SW 1271 (cell line): ENCODE measurements around the gene TTC28.
A peak's percentile ranks its signal among the peaks of the same experiment; 100 is the strongest.

Experiments used
- DNase-seq, 2 experiments: peaks; one replicate each; lab custom pipeline; 2025; lab: John Stamatoyannopoulos, UW

TTC28 gene

DNA sequence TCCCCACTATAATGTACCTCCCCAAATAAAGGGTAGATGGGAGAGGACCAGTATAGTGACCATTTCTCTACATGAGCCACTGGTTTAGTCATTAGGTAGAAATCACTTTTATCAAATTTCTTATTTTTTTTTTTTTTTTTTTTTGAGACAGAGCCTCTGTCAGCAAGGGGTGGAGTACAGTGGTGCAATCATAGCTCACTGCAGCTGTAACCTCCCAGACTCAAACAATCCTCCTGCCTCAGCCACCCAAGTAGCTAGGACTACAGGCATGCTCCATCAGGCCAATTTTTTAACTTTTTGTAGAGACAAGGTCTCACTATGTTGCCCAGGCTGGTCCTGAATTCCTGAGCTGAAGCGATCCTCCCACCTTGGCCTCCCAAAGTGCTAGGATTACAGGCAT, 322.4 kb downstream of the TTC28 start:
- DNase-seq, result no peak

DNA sequence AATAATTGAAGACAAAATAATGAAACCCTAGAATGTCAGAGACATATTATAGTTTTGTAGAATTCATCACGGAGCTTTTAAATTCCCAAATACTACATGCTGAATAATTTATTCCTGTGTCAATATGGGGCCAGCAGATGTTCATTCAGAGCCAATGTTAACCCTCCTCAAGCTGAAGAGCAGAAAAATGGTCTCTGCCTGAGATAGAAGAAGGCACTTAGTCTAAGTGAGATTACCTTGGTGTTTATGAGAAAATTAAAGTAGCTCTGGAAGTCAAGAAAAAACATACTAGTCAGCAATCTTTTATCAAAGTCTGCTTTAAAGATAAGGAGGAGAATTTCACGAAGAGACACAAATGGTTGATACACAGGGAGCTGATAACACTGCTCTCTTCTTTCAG, 328.2 kb downstream of the TTC28 start:
- DNase-seq, result no peak

GRCh38 chr22:28348613-28349609, 330.7 kb downstream of the TTC28 start:
- no peak for DNase-seq

GRCh38 chr22:28346308-28346707, 333.3 kb downstream of the TTC28 start:
- DNase-seq, result no peak

DNA sequence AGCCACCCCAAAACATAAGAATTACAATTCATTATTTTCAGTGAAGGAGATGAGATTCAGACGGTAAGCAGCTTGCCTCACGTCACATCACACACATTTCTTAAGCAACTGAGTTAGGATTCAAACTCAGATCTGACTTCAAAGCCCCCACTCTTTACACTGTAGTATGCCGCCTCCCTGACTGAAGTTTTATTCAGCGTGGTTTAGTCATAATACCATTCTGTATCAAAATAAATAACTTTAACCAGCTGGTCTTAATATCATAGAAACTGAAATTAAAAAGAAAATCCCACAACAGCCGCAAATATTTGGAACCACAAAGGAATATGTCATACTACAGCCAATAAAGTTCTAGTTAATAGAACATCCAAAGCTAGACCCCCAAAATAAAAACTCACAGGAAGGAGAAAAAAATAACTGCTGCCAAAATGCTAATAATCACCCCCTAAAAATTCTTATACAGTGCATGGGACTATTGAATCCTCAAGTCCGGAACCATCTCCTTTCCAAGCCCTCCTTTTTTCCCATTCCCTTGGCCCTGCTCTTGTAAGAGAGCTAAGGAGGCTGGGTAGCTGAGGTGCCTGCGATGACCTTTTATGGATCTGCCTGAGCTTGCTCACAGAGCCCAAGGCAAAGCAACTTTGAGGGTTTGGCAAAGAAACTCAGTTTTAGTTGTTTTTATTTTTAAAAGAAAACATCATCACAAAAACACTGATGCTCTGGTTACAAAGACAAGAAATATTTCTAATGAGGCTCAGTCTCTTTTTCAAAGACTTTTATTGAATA, 334.5 kb downstream of the TTC28 start:
- DNase-seq, result no peak

- DNase-seq, result peak in 1 of 2 experiments; percentile 3
These were observed 338.6 kb downstream of the TTC28 start for GRCh38 chr22:28341001-28341400.

- no peak for DNase-seq
These were observed 346.6 kb downstream of the TTC28 start for GRCh38 chr22:28333088-28333487.

DNA sequence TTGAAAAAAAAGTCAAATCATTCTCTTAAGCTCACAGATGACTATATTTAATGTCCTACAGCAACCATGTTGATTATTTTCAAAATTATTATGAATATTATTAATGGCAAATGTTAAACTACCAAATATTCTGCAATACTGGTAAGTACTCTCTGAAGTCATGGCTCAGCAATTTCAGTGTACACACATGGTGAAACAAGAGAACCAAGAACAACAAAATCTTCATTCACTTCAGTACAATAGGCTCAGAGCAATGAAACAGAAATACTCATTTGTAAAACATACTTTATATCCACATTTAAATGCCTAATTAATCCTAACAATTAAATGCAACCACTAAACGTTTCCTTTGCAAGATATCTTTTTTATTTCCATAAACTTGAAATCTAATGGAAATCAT, 347.2 kb downstream of the TTC28 start:
- no peak for DNase-seq

DNA sequence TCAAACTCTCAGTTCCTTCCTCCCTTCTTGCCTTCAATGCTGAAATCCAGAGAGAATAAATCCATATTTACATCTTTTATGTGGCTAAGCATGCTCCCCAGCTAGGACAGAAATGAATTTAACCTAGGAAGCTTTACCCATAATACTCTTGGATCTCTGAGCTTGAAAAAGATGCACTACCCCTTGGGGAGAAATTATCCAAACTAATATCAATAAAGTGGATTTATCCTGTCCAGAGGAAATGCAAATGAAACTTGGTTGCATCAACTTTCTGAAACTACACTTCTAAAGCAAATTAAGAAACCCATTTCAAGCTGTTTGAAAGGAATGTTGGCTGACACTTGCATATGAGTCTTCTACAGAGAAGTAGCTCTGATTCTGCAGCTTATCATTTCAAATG, 347.9 kb downstream of the TTC28 start:
- DNase-seq, result no peak

GRCh38 chr22:28329186-28330073, 350.2 kb downstream of the TTC28 start:
- DNase-seq, result no peak

- DNase-seq, result no peak
These were observed 350.9 kb downstream of the TTC28 start for GRCh38 chr22:28328756-28329155.

DNA sequence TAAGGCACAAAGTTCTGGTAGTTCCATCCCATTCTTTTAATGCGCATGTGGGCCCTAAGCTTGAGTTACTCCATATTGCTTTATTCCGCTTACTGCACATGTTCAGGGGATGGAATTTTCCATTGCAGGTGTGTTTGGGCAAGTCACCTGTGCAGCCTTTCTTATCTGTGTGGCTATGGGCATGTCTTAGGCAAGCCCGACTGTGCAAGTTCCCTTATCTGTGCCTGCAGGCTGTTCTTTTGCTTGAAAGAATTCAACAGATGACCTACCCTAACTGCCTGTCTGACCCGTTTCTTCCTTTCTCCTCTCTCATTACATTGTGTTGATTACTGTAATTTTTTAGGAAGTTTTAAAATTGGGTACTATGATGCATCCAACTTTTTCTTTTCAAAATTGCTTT, 363.6 kb downstream of the TTC28 start:
- no peak for DNase-seq

DNA sequence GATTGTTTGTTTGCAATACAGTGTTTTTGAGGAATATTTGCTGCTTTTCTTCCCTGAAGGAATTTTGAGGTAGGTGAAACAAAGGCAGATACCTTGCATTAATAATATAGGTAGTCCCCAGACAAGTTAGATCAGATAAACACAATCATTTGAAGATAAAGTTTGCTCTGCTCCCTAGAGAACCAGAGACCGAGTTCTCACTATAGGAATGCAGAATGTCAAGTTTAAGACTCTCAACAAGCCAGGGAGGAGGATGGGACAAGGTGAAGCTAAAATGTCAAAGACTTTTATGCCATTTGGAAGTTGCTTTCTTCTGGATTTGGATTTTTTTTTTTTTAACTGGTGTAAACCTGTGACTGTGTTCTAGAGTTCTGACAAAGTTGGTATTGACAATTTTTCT, 364.7 kb downstream of the TTC28 start:
- DNase-seq, result no peak

GRCh38 chr22:28310299-28310698, 369.3 kb downstream of the TTC28 start:
- no peak for DNase-seq

DNA sequence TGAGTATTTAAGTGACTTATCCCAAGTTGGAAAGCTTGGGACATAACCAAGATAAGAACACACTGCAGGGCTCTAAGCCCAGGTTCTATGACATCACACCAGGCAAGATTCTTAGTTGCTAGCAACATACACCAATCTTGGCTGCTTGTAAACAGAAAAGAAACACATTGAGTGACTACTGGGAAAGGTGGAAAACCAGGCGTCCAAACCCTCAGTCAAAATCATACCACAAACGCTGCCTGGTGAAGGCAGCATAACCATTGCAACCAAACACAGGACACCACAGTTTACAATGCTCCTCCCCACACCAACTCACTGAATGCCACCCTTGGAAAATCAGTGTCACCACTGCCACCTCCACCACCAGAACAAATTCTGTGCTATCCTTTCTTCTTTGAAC, 379.9 kb downstream of the TTC28 start:
- DNase-seq, result no peak

DNA sequence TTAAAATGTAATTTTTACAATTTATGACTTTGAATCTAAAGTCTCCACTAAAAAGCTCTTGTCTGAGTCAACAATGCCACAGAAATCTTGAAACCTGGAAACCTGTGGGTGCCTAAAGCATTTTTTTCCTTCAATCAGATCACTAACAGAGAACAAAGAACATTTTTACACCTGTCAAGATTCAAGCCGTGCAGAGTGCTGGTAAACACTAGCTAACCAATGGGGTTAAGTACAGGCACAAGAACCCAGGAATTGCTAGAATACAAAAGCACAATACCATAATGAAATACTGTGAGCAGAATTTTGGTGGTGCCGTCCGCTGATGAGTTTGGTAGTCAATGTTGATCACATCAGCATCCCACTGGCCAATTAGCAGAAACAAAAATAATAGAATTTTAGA, 380.3 kb downstream of the TTC28 start:
- no peak for DNase-seq

GRCh38 chr22:28297504-28297903, 382.1 kb downstream of the TTC28 start:
- no peak for DNase-seq

GRCh38 chr22:28296452-28296851, 383.2 kb downstream of the TTC28 start:
- no peak for DNase-seq

DNA sequence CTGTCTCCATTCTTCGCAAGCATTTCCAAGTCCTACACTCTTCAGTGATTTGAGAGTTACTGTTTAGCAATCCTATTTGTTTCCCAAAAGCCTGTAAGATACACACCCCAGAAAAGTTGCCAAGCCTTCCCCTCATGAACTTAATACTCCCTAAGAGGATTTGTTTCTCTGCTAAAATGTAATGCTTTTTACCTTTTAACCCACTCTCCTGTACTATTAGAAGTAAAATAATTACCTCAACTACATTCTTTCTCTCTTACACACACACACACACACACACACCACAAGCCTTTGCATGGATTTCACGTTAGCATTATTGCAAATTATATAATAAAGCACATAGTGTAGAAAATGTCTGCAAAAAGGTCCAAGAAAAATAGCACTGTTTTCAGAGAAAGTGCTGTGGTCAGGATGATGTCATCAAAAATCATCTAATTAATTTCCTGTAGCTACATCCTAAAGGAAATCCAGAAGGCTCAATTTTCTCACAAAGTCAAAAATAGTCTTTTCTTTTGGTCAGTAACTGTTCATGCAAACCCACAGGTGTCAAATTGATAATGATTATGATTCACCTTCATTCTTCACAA, 396.5 kb downstream of the TTC28 start:
- no peak for DNase-seq

DNA sequence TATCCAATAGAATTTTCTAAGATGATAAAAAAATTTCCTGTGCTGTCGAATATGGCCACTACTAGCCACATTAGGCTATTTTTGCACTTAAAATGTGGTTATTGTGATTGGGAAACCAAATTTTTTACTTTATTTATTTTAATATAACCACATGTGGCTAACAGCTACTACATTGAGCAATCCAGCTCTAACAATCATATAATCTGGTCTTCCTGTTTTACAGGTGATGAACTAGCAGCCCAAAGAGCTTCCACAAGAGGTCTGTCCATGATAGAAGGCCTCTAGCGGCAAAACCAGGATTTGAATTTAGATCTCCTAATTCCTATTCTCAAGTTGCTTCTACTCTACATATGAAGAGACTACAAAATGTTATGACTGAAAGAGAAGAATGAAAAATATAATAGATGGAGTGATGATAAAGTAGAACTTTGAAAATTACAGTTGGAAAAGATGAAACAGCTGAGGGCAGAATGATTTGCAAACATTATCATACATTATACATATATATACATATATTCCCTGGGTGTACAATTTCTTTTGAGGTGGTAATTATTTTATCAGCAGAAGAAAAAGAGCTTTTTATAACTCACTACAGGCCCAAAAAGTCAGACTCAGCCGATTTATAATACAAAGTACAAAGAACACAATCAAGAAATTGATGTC, 397.1 kb downstream of the TTC28 start:
- no peak for DNase-seq

GRCh38 chr22:28279888-28280287, 399.8 kb downstream of the TTC28 start:
- no peak for DNase-seq
